Esophagus squamous epithelium (tissue), 4 donors: ENCODE measurements around the gene SLC17A2.

Source experiments
- POLR2A ChIP-seq, 4 donors: fragments of 450-650 bp; IDR thresholded peaks; one replicate each; pipeline ENCODE4 v1.6.1; 2017; ENCODE audit warnings: antibody characterized with exemption in 4 of 4, mild to moderate bottlenecking in 4 of 4, moderate library complexity in 3 of 4
- TF ChIP-seq, protein P1 (sequence below), 6 experiments: fragments of 450-650 bp in 4 of 6; fragments of 200-600 bp in 2 of 6; sonication (generic) in 2 of 6; IDR thresholded peaks; one replicate each; pipeline ENCODE4 v1.5.1; 2016 to 2019; ENCODE audit warnings: antibody characterized with exemption in 6 of 6, mild to moderate bottlenecking in 4 of 6, moderate library complexity in 4 of 6

DNA sequence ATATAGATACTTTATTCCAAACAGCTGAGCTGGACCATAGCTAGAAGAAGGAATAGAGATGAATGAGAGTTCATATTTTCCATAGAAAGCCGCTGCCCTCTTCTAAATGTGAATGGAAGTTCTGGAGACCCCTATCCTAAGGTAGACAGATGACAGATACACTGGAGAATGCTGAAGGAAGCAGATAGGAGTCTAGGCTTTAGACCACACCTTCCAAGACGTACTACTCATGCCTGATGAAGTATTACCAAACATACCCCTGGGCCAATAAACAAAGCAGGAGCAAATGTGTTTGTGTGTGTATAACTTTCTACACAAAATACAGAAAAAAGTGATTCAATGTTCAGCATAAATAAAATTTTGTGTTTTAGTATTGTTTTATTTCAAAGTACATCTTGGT is 9.1 kb upstream of the SLC17A2 start:
- TF ChIP-seq, protein P1, sequence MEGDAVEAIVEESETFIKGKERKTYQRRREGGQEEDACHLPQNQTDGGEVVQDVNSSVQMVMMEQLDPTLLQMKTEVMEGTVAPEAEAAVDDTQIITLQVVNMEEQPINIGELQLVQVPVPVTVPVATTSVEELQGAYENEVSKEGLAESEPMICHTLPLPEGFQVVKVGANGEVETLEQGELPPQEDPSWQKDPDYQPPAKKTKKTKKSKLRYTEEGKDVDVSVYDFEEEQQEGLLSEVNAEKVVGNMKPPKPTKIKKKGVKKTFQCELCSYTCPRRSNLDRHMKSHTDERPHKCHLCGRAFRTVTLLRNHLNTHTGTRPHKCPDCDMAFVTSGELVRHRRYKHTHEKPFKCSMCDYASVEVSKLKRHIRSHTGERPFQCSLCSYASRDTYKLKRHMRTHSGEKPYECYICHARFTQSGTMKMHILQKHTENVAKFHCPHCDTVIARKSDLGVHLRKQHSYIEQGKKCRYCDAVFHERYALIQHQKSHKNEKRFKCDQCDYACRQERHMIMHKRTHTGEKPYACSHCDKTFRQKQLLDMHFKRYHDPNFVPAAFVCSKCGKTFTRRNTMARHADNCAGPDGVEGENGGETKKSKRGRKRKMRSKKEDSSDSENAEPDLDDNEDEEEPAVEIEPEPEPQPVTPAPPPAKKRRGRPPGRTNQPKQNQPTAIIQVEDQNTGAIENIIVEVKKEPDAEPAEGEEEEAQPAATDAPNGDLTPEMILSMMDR (IDR thresholded peaks at IDR 0.05), result no peak
- no peak for TF ChIP-seq POLR2A (IDR thresholded peaks at IDR 0.05)
